ENCODE measurements around the gene FAM98C.

Gene FAM98C

DNA sequence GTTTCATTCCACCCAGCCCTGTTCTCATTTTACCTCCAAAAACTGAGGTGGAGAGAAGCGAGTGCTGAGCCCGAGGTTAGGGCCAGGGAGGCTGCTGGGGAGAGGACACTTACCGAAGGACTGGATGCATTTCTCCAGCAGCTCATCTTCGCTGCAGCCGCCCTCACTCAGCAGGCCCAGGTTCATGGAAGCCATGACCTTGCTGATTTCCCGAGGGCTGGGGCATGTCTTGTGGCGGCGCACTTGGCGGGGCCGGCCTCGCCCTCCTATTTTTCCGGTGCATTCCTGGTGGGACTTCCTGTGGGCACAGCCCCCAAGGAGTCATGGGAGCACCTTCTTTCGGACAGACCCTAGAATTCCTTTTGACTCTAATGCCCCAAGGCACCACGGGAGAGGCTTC lies 19.0 kb downstream of the FAM98C start:
- no peaks in the 10 kb centered on the region for H4K20me1 ChIP-seq (ENCODE audit: insufficient read depth, low read length)
- H3K27ac ChIP-seq (ENCODE audit: low read length), result no peak overlapping the region
- H3K9me3 ChIP-seq (replicated peaks; ENCODE audit: insufficient read depth, low read length), result no peaks in the 10 kb centered on the region
- H3K9me2 ChIP-seq (replicated peaks; ENCODE audit: insufficient read depth, low read length), result no peaks in the 10 kb centered on the region
- H3K4me2 ChIP-seq (ENCODE audit: low read depth, low read length), result no peak overlapping the region
- no peaks in the 10 kb centered on the region for H3K4me1 ChIP-seq (ENCODE audit: low read length)
- no peaks in the 10 kb centered on the region for H3K79me2 ChIP-seq (ENCODE audit: low read length)
- no peak overlapping the region for H3K4me3 ChIP-seq (ENCODE audit: low read length)
- H3F3A ChIP-seq (ENCODE audit: insufficient read depth, low read length), result no peaks in the 10 kb centered on the region
- H3K9ac ChIP-seq (ENCODE audit: low read length), result no peak overlapping the region
- no peak overlapping the region for H2AFZ ChIP-seq (ENCODE audit: low read length)
- H3K36me3 ChIP-seq (replicated peaks; ENCODE audit: insufficient read depth, low read length), result no peaks in the 10 kb centered on the region
- TF ChIP-seq, protein P1, sequence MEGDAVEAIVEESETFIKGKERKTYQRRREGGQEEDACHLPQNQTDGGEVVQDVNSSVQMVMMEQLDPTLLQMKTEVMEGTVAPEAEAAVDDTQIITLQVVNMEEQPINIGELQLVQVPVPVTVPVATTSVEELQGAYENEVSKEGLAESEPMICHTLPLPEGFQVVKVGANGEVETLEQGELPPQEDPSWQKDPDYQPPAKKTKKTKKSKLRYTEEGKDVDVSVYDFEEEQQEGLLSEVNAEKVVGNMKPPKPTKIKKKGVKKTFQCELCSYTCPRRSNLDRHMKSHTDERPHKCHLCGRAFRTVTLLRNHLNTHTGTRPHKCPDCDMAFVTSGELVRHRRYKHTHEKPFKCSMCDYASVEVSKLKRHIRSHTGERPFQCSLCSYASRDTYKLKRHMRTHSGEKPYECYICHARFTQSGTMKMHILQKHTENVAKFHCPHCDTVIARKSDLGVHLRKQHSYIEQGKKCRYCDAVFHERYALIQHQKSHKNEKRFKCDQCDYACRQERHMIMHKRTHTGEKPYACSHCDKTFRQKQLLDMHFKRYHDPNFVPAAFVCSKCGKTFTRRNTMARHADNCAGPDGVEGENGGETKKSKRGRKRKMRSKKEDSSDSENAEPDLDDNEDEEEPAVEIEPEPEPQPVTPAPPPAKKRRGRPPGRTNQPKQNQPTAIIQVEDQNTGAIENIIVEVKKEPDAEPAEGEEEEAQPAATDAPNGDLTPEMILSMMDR (IDR thresholded peaks at IDR 0.05; ENCODE audit: low read length), result no peak
- no peak for TF ChIP-seq EZH2 (optimal IDR thresholded peaks at IDR 0.05; ENCODE audit: low read depth, low read length)
- peaks cover 60% of the 10 kb centered on the region for H3K27me3 ChIP-seq (replicated peaks; ENCODE audit: insufficient read depth, low read length)
- no peak for DNase-seq

DNA sequence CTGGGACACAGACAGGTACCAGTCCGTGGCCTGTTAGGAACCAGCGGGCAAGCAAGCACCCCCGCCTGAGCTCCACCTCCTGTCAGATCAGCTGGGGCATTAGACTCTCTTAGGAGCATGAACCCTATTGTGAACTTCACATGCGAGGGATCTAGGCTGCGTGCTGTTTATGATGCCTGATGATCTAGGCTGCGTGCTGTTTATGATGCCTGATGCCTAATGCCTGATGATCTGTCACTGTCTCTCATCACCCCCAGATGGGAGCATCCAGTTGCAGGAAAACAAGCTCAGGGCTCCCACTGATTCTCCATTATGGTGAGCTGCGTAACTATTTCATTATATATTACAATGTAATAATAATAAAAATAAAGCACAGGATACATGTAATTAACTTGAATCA lies 19.5 kb downstream of the FAM98C start:
- no peaks in the 10 kb centered on the region for H3K9me3 ChIP-seq (replicated peaks; ENCODE audit: insufficient read depth, low read length)
- no peak for TF ChIP-seq EZH2phosphoT487 (IDR thresholded peaks at IDR 0.05; ENCODE audit: low read length)
- TF ChIP-seq, protein P1 (IDR thresholded peaks at IDR 0.05; ENCODE audit: low read length), result no peak
- H3K4me1 ChIP-seq (ENCODE audit: low read length), result no peaks in the 10 kb centered on the region
- peaks cover 64% of the 10 kb centered on the region for H3K27me3 ChIP-seq (replicated peaks; ENCODE audit: insufficient read depth, low read length)
- no peak overlapping the region for H3K4me3 ChIP-seq (ENCODE audit: low read length)
- no peaks in the 10 kb centered on the region for H4K20me1 ChIP-seq (ENCODE audit: insufficient read depth, low read length)
- no peaks in the 10 kb centered on the region for H3K79me2 ChIP-seq (ENCODE audit: low read length)
- no peak overlapping the region for H3K27ac ChIP-seq (ENCODE audit: low read length)
- H3K4me2 ChIP-seq (ENCODE audit: low read depth, low read length), result no peak overlapping the region
- no peak overlapping the region for H3K9ac ChIP-seq (ENCODE audit: low read length)
- no peak overlapping the region for H2AFZ ChIP-seq (ENCODE audit: low read length)
- H3F3A ChIP-seq (ENCODE audit: insufficient read depth, low read length), result no peaks in the 10 kb centered on the region
- no peaks in the 10 kb centered on the region for H3K36me3 ChIP-seq (replicated peaks; ENCODE audit: insufficient read depth, low read length)
- DNase-seq, result no peak
- no peaks in the 10 kb centered on the region for H3K9me2 ChIP-seq (replicated peaks; ENCODE audit: insufficient read depth, low read length)

- no peak for DNase-seq
- H3K9me3 ChIP-seq (replicated peaks; ENCODE audit: insufficient read depth, low read length), result no peaks in the 10 kb centered on the region
- no peaks in the 10 kb centered on the region for H3F3A ChIP-seq (ENCODE audit: insufficient read depth, low read length)
- no peaks in the 10 kb centered on the region for H3K9me2 ChIP-seq (replicated peaks; ENCODE audit: insufficient read depth, low read length)
- peaks cover 64% of the 10 kb centered on the region for H3K27me3 ChIP-seq (replicated peaks; ENCODE audit: insufficient read depth, low read length)
- H3K4me1 ChIP-seq (ENCODE audit: low read length), result no peaks in the 10 kb centered on the region
- no peaks in the 10 kb centered on the region for H3K36me3 ChIP-seq (replicated peaks; ENCODE audit: insufficient read depth, low read length)
- no peak overlapping the region for H3K9ac ChIP-seq (ENCODE audit: low read length)
- no peak overlapping the region for H3K4me2 ChIP-seq (ENCODE audit: low read depth, low read length)
- H4K20me1 ChIP-seq (ENCODE audit: insufficient read depth, low read length), result no peaks in the 10 kb centered on the region
- no peak overlapping the region for H3K27ac ChIP-seq (ENCODE audit: low read length)
- TF ChIP-seq EZH2phosphoT487 (IDR thresholded peaks at IDR 0.05; ENCODE audit: low read length) (no peak), EZH2 (optimal IDR thresholded peaks at IDR 0.05; ENCODE audit: low read depth, low read length) (no peak)
- TF ChIP-seq, protein P1 (IDR thresholded peaks at IDR 0.05; ENCODE audit: low read length), result no peak
- H3K4me3 ChIP-seq (ENCODE audit: low read length), result no peak overlapping the region
- no peaks in the 10 kb centered on the region for H3K79me2 ChIP-seq (ENCODE audit: low read length)
- no peak overlapping the region for H2AFZ ChIP-seq (ENCODE audit: low read length)
Measured at GRCh38 chr19:38424272-38424671, 21.4 kb downstream of the FAM98C start.

All from MM.1S (cell line).